AG08395 (cell line): ENCODE measurements around the gene FLT3.
"Not testable (repeated sequence)": the region's sequence is repeated elsewhere in the genome, so short reads cannot be mapped to it uniquely, and the experiment has no call there.

Source experiments
- DNase-seq: peaks from one replicate; pipeline ENCODE4 v3.0.0; 2012; ENCODE audit warnings: mixed read lengths, low spot score

FLT3 gene

DNA sequence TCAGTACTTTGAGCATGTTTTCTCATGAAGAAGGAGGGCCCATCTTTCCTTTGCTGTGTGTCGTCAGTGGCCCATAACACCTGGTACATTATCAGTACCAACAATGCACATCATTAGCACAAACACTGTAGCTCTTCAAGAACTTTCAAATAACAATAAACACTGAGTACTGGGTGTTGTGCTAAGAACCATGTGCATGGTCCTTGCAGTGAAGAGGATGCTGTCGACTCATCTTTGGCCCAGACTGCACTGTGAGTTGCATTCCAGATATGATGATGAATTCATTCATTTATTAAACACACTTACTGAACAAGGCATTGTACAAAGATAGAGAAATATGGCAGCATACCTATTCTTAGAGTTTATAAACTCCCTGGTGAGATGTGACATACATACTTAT lies 55.8 kb downstream of the FLT3 start:
- peak; percentile 31 for DNase-seq

DNA sequence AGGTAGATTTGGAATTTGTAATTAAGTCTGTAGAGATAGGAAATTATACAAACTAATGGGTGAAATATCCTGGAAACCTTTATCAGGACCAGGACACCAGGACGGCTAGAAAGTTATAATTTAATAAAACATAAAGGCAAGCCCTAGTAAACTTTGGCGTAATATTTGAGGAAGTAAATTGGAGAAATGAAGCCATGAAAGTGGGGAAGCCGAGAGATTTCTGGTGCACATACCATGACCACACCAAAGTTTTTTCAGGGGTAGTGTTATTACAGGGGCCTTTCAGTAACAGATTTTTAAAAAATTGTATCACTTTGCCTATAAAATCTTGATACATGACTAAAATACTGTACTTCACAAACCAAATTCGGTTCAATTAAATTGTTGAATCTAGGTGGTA lies 57.2 kb downstream of the FLT3 start:
- DNase-seq = no peak

DNA sequence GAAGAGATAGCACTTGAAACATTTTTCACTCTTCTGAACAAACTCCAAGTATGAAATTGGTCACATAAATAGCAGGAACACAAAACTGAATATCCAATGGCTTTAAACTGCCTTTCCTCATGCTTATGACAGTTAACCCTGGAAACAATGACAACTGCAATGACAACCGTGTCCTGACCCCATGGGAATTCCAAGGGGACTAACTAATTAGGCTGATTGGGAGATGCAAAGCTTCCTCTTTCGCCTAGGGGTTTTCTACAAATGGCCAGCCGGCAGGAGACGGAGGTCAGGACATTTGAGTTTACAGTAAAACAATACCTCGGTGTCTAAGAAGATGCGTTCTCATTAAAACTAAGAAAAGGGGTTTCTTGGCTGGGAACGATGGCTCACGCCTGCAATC lies 58.9 kb downstream of the FLT3 start:
- no peak for DNase-seq

DNA sequence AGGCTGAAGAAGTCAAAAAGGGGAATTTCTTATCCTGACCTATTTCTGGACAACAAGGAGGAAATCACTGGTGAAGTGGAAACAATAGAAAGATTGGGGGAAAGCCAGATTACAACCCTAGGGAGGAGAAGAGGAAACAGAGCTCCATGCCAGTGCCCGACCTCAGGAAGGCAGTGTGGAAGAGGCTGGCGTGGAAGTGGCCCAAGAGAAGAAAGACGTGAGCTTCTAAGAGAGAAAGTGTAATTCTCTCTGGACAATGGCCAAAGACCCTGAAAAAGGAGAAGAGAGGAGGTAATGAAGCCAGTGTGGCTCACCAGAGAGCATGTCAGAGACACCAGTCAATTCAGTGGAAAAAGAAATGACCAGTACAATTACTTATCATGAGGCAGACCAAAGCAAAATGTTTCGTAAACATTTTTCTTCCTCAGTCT lies 59.3 kb downstream of the FLT3 start:
- no peak for DNase-seq

DNA sequence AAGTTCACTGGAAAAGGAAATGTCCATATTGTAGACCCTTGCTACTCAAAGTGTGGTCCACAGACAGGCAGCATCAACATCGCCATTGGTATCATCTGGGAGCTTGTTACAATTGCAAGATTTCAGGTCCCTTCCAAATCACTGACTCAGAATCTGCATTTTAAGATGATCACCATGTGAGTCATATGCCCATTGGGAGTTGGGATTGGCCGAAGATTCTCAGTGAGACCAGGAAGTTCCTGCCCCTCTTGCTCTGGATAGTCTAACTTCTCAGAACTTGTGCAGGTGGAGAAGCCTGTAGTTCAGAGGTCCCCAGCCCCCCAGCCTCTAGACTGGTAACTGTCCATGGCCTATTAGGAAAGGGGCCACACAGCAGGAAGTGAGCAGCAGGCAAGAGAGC lies 63.0 kb downstream of the FLT3 start:
- peak; percentile 55 for DNase-seq

DNA sequence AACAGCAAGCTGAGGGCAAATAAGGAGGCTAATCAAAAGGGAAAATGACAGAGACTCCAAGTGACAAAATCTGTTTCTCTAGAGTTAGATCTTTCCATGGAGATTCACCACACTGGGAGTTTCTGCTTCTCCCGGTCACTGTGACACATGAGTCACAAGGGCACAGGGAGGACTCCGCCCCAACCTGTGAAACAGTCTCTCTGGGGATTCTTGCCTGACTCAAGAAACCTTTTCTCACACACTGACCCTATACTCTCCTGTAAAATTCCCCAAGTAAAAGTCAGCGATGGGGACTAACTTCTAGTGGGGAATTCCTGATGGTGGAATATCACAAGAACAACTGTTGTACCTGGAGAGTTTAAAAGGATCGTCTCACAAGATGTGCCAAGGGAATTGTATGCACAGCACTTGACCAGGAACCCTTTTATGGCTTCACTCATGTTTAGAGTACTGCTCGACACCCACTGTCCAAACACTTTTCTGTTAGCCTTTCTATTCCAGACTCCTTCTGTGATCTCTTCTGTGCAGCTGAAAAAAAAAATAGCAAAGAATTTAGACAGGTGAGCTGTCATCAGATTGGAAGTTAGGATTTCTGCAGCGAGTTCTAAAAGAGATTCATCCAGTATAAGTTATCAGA lies 65.1 kb downstream of the FLT3 start:
- no peak for DNase-seq

DNA sequence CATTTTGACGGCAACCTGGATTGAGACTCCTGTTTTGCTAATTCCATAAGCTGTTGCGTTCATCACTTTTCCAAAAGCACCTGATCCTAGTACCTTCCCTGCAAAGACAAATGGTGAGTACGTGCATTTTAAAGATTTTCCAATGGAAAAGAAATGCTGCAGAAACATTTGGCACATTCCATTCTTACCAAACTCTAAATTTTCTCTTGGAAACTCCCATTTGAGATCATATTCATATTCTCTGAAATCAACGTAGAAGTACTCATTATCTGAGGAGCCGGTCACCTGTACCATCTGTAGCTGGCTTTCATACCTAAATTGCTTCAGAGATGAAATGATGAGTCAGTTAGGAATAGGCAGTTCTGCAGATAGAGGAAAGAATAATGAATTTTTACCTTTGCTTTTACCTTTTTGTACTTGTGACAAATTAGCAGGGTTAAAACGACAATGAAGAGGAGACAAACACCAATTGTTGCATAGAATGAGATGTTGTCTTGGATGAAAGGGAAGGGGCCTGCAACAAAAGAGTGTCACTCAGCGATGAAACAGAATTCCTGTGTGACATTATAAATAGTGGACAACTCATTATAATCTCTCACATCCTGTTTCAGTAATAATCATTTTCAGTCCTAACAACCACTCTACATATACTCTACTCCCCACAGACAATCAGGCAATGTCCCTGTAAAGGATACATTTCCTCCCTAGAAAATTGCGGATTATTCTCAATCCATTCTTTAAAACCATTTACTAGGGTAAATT lies 66.3 kb downstream of the FLT3 start:
- no peak for DNase-seq

DNA sequence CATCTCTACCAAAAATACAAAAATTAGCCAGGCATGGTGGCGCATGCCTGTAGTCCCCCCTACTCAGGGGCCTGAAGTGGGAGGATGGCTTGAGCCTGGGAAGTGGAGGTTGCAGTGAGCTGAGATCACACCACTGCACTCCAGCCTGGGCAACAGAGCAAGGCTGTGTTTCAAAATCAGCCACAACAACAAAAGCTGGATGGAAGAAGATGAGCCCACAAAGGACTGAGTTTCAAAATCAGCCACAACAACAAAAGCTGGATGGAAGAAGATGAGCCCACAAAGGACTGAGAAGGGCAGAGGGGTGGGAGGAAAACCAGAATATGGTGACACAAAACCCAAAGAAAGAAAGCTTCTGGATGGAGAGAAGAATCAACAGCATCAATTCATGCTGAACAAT lies 67.9 kb downstream of the FLT3 start:
- not testable (repeated sequence) for DNase-seq

DNA sequence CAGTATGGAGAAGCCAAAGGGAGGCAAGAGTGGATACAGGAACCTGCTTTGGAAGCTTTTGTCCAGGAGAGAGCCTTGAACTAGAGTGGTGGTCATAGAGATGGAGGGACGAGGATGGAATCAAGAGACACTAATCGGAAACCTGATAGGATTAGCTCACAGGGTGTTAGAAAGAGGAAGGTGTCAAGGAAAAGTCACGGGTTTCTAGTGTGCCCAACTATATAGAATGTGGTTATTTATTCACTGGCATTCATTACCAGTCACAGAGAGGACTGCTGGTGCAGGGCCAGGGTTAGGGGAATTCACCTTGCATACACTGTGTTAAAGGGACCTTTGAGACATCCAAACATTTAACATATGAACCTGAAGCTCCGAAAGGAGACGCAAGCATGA lies 68.5 kb downstream of the FLT3 start:
- no peak for DNase-seq

DNA sequence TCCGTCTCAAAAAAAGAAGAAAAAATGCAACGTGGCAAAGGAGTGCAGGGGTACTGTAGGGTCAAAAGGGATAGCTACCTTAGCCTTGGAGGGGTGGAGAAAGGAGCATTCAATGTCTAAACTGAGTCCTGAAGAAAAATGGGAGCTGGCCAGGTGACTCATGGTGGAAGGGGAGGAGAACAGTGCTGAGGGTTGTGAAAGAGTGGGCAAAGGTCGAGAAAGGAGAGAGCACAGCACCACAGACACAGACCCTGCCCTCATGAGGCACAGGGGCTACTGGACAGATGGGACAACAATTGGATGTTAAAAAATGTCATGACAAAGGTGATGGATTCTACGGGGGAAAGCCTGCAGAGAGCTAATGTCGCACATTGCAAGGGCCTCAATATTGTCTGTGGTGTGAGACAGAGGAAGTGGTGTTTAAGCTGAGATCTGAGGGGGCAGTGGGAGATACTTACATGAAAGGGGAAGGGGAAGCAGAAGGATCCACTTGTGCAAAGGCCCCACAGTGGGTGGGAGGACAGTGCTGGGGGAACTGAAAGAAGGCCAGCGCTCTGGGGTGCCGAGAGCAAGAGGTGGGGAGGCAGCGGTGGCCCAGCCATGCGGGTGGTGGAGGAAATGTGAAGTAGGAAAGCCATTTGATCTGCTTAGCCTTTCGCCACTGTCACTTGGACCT lies 69.0 kb downstream of the FLT3 start:
- DNase-seq = no peak

DNA sequence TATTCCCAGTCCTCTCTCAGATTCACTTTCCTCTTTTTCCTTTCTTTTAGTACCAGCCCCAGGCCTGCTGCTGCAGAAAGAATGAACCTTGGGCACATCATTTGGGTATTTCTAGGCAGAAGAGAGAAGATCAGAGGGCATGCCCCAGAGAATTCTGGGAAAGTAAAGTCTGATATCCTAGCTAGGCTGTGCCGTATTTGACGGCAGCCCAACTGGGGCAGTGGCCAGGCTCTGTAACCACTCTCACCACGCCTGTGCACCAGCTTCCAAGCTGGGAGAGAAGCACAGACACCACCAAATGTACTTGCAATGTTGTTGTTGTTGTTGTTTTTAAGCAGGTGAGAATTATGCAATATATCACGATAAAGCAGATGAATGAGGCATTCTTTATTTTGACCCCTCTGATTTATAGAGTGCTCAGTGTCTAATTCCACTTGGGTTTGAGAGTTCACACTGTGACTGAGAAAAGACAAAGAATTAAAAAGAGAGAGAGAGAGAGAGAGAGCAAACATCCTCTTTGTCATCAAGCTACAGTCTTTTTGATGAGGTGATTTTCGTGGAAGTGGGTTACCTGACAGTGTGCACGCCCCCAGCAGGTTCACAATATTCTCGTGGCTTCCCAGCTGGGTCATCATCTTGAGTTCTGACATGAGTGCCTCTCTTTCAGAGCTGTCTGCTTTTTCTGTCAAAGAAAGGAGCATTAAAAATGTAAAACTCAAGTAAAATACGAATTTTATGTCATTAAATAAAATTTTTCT lies 72.6 kb downstream of the FLT3 start:
- DNase-seq = no peak

DNA sequence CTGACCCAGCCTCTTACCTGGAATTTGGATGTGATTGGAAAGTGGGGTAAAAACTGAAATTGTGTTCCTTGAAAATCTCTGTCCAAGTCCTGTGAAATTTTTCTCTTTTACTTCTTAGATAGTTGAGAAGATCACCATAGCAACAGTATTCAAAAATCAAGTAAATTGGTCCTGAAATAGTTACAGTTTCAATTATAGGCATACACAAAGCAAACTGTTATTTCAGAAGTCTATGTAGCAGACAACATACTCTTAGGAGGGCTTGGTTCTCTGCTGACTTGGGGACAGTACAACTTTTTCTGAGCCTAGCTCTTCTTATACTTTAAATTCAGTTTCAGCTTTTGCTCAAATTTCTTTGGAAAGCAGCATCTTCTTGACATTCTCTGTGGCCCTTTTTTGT lies 73.3 kb downstream of the FLT3 start:
- DNase-seq = no peak

DNA sequence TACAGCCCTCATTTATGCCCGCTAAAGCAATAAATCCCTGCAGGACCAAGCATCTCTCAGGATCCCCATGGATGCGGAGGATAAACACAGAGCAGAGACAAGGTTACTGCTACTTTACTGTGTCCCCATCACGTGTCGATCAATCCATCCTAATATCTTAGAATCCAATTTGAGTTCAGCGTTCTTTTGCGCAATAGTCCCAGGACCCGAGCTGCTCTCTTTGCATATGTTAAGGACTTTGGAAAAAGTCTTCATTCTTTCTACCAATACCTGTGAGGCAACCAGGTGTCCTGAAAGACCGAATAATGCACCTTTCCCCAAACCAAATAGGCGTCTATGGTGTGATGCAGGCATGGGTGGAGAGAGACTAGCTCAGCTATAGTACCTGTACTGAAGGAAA lies 73.9 kb downstream of the FLT3 start:
- DNase-seq = no peak

DNA sequence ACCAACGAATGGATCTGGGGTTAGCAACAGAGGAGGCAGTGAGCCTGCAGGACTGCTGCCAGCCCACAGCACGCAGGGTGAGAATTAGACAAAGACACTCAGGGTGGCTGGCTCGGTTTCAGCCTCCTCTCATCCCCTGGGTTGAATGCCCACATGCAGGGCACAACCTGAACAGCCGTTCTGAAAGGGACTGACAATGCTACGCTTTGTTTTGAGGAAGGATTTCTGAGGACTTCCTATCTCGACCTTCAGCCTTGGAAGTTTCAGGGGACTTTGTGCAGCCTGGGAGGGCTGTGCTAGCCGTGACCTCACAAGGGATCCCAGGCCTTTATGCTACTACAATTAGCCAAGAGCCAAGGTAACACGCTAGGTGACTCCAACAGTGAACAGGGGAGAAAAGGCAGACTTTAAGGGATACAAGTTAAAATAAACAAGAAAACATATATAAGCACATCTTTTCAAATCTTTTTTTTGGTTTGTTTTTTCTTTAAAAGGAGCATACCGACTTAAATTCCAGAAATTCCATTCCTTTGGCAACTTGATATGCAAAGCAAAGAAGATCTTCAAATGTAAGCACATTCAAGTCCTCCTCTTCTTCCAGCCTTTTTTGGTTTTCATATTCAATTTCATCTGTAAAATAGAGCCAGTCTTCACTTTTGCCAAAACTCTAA lies 77.4 kb downstream of the FLT3 start:
- peak; percentile 17 for DNase-seq

DNA sequence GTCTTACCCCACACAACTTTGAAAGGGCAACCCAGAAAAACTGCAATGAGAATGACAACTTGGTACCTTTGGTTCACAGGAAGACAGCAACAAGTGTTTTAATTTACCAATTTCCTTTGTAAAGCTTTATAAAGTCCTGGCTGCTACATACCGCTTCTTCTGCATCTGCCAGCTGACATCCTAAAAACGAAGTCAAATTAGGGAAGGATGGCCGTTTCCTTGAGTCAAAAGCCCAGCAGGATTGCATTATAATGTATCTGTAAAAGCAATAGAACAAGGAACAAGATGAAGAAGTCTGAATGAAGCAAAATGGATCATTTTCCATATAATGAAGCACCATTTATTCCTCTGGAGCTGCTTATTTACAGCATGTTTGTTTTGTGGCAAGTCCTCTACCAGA lies 86.1 kb downstream of the FLT3 start:
- DNase-seq = no peak

DNA sequence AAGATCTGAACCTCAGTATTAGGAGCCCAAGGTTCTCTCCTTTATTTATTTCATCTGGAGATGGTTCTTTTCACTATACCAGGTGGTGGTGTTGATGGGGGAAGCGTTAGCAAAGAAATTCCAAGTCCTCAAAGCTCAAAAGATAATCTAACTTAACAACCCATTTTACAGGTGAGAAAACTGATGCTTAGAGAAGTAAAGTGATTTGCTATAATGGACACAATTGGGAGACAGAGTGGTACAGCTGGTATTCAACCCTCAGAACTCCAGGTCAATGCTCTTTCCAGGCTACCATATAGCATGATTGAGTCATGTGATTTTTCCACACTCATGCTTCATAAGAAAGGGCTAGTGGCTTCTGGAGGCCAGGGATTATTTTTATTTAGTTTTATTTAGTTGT lies 86.9 kb downstream of the FLT3 start:
- no peak for DNase-seq

DNA sequence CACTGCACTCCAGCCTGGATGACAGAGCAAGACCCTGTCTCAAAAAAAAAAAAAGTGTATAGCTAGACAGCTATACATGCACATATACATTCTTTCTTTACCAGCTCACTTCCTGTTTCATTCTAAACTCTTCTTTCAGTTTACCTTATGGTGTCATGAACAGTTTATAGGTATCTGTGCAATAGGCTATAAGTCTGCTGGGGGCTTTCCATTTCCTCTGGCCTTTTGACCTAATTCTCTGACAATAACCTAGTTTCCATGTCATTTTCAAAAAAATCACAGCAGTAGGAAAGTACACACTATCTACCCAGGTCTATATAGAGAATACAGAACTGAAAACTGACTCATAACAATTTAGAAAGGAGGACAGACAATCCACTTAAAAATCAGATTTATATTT lies 87.5 kb downstream of the FLT3 start:
- DNase-seq = no peak

DNA sequence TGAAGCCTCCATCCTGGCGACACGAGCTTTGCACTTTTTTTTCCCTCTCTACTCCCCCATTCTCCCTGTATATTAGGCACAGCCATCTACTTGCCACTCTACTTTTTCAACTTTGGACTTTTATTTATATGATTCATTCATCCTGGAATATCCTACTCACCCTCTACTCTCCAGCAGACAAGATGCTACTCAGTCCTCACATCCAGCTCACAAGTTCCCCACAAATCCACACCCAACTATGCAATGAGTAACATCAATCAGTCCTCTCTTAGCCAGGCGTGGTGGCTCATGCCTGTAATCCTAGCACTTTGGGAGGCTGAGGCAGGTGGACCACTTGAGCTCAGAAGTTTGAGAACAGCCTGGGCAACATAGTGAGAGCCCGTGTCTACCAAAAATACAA lies 88.0 kb downstream of the FLT3 start:
- no peak for DNase-seq

DNA sequence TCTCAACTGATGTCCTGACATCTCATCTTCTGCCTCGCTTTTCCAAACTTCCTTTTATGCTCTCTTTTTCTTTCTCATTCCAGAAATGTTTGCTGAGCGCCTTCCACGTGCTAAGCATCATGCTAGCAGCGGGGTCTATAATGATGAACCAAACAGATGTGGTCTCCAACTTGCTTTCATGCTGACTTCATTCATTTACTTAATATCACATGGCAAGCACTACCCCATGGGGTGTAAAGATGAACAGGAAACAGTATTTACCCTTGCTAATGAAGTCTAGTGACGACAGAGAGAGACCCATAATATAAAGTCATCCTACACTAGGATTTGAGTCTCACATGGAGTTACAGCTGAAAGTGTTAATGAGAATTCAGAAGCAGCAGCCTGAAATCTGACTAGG lies 90.3 kb downstream of the FLT3 start:
- no peak for DNase-seq

DNA sequence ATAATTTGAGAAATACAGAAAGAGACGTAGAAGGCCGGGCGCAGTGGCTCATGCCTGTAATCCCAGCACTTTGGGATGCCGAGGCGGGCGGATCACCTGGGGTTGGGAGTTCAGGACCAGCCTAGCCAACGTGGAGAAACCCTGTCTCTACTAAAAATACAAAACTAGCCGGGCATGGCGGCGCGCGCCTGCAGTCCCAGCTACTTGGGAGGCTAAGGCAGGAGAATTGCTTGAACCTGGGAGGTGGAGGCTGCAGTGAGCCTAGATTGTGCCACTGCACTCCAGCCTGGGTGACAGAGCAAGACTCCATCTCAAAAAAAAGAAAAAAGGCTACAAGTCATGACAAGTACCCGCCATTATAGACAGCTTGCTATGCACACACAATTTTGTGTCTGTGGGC lies 95.4 kb downstream of the FLT3 start:
- DNase-seq = not testable (repeated sequence)

DNA sequence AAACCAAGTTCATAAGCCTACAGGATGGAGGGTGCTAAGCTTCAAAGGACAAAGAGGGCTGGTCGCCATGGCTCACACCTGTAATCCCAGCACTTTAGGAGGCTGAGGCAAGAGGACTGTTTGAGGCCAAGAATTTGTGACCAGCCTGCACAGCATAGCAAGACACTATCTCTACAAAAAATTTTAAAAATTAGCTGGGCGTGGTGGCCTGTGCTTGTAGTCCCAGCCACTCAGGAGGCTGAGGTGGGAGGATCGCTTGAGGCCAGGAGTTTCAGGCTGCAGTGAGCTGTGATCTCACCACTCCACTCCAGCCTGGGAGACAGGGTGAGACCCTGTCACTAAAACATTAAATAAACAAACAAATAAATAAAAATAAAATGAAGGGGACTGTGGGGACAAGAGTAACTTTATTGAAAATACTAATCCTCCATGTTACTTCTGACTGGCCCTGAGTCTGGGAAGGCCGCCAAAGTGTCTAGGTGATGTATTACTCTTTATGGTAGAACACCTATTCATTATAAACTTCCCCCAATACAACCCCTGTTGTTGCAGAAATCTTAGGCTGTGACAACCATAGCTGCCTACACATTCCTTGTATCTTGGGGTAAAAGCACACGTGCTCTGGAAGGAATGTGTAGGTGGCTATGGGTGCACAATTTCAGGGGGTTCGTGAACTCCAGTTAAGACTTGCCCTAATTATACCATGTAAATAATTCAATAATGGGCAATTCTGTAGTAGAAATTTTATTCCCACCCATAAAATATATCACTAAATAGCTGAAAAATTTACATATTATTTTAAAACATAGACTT lies 97.3 kb downstream of the FLT3 start:
- no peak for DNase-seq
